SK-N-SH treated with all-trans-retinoic acid at 6 μM for 48 hours (cell line): ENCODE data around the gene RBP5.

ENCODE experiments used
- ATAC-seq: fragments of 200-7000 bp; cut with Tn5 transposase; 3 replicates; pipeline ENCODE4 v1.9.1; 2020; ENCODE audit warnings: mild to moderate bottlenecking, moderate library complexity
- ARNTL ChIP-seq: fragments of 450-650 bp; formaldehyde crosslinking; IDR thresholded peaks from 2 replicates; pipeline ENCODE4 v1.5.0; 2020; ENCODE audit warnings: low read depth, mild to moderate bottlenecking, moderate library complexity, borderline replicate concordance
- CSDC2 ChIP-seq: fragments of 250-450 bp; sonication (Bioruptor Pico); IDR thresholded peaks from 2 replicates; pipeline ENCODE4 v1.5.0; 2020; ENCODE audit warnings: mild to moderate bottlenecking, moderate library complexity
- CSRNP3 ChIP-seq: fragments of 250-450 bp; sonication (Bioruptor Pico); IDR thresholded peaks from 2 replicates; pipeline ENCODE4 v1.5.1; 2021; ENCODE audit warnings: mild to moderate bottlenecking, moderate library complexity
- ESRRG ChIP-seq: fragments of 250-450 bp; sonication (Bioruptor Pico); IDR thresholded peaks from 2 replicates; pipeline ENCODE4 v1.6.1; 2021; ENCODE audit warnings: mild to moderate bottlenecking
- GLIS3 ChIP-seq: fragments of 250-450 bp; sonication (Bioruptor Pico); IDR thresholded peaks from 2 replicates; pipeline ENCODE4 v1.5.0; 2020; ENCODE audit warnings: mild to moderate bottlenecking, moderate library complexity
- ISL1 ChIP-seq: fragments of 250-450 bp; sonication (Bioruptor Pico); IDR thresholded peaks from 2 replicates; pipeline ENCODE4 v2.1.2; 2022; ENCODE audit warnings: mild to moderate bottlenecking, moderate library complexity
- OSR1 ChIP-seq: fragments of 250-450 bp; sonication (Bioruptor Pico); IDR thresholded peaks from 2 replicates; pipeline ENCODE4 v1.8.0; 2022; ENCODE audit warnings: moderate library complexity, mild to moderate bottlenecking, inconsistent platforms
- PATZ1 ChIP-seq: fragments of 250-450 bp; sonication (Bioruptor Pico); IDR thresholded peaks from 2 replicates; pipeline ENCODE4 v1.8.0; 2020; ENCODE audit warnings: mild to moderate bottlenecking, moderate library complexity, borderline replicate concordance
- PPARA ChIP-seq: fragments of 250-450 bp; sonication (Bioruptor Pico); IDR thresholded peaks from 2 replicates; pipeline ENCODE4 v1.5.0; 2020; ENCODE audit warnings: mild to moderate bottlenecking, borderline replicate concordance
- RARB ChIP-seq: fragments of 250-450 bp; sonication (Bioruptor Pico); IDR thresholded peaks from 2 replicates; pipeline ENCODE4 v1.8.0; 2021; ENCODE audit warnings: mild to moderate bottlenecking, moderate library complexity
- SNAI2 ChIP-seq: fragments of 250-450 bp; sonication (Bioruptor Pico); IDR thresholded peaks from 2 replicates; pipeline ENCODE4 v1.5.0; 2020; ENCODE audit warnings: mild to moderate bottlenecking, moderate library complexity
- TCF4 ChIP-seq: fragments of 250-450 bp; sonication (Bioruptor Pico); IDR thresholded peaks from 2 replicates; pipeline ENCODE4 v1.8.0; 2021; ENCODE audit warnings: mild to moderate bottlenecking, moderate library complexity, borderline replicate concordance
- TOX ChIP-seq: fragments of 250-450 bp; sonication (Bioruptor Pico); IDR thresholded peaks from 2 replicates; pipeline ENCODE4 v1.8.0; 2021; ENCODE audit warnings: mild to moderate bottlenecking, moderate library complexity, borderline replicate concordance
- ZC3H10 ChIP-seq: fragments of 250-450 bp; sonication (Bioruptor Pico); IDR thresholded peaks from 2 replicates; pipeline ENCODE4 v1.5.1; 2021; ENCODE audit warnings: mild to moderate bottlenecking, moderate library complexity
- ZFP3 ChIP-seq: fragments of 250-450 bp; sonication (Bioruptor Pico); IDR thresholded peaks from 2 replicates; pipeline ENCODE4 v1.5.0; 2020; ENCODE audit warnings: mild to moderate bottlenecking, moderate library complexity
- ZFP30 ChIP-seq: fragments of 450-650 bp; formaldehyde crosslinking; IDR thresholded peaks from 2 replicates; pipeline ENCODE4 v1.5.0; 2022; ENCODE audit warnings: mild to moderate bottlenecking, moderate library complexity
- ZNF565 ChIP-seq: fragments of 450-650 bp; formaldehyde crosslinking; conservative IDR thresholded peaks from 2 replicates; pipeline ENCODE4 v1.5.0; 2020; ENCODE audit warnings: low read depth, mild to moderate bottlenecking, moderate library complexity
- ZNF70 ChIP-seq: fragments of 450-650 bp; formaldehyde crosslinking; IDR thresholded peaks from 2 replicates; pipeline ENCODE4 v1.5.0; 2020; ENCODE audit warnings: mild to moderate bottlenecking, moderate library complexity
- ZNF8 ChIP-seq: fragments of 450-650 bp; formaldehyde crosslinking; IDR thresholded peaks from 2 replicates; pipeline ENCODE4 v1.5.0; 2020; ENCODE audit warnings: mild to moderate bottlenecking, moderate library complexity
- TF ChIP-seq, protein P1 (sequence below): fragments of 250-450 bp; sonication (Bioruptor Pico); IDR thresholded peaks from 2 replicates; pipeline ENCODE4 v1.5.0; 2020; ENCODE audit warnings: mild to moderate bottlenecking, moderate library complexity
- TF ChIP-seq, protein P2 (sequence below): fragments of 250-450 bp; sonication (Bioruptor Pico); IDR thresholded peaks from 2 replicates; pipeline ENCODE4 v1.8.0; 2021; ENCODE audit warnings: low read depth, mild to moderate bottlenecking, moderate library complexity, borderline replicate concordance

RBP5 gene

DNA sequence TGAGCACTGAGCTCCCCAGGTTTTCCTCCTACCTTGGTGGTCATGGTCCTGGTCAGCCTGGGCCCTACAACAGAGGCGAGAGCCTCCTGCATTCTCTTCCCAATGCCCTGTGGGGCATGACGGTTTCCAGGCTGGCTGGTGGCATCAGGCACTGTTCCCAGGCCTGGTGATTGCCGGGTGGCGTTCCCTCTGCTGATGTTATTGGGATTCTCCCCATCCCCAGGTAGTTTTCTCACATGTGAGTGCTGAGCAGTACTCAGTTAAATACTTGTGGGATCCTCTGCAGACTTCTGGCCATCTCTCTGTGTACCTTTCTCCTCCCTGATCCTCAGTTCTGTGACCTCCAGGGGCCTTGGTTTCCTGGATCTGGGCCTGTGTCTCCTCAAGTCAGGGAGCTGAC, 52.2 kb downstream of the RBP5 start:
- no peak for ATAC-seq
- TF ChIP-seq ZNF565 (no peak), PATZ1 (no peak), ZNF70 (CRISPR knock-in tag) (no peak), CSRNP3 (no peak), ISL1 (CRISPR knock-in tag) (no peak), ZC3H10 (CRISPR knock-in tag) (no peak)
- TF ChIP-seq, protein P1, sequence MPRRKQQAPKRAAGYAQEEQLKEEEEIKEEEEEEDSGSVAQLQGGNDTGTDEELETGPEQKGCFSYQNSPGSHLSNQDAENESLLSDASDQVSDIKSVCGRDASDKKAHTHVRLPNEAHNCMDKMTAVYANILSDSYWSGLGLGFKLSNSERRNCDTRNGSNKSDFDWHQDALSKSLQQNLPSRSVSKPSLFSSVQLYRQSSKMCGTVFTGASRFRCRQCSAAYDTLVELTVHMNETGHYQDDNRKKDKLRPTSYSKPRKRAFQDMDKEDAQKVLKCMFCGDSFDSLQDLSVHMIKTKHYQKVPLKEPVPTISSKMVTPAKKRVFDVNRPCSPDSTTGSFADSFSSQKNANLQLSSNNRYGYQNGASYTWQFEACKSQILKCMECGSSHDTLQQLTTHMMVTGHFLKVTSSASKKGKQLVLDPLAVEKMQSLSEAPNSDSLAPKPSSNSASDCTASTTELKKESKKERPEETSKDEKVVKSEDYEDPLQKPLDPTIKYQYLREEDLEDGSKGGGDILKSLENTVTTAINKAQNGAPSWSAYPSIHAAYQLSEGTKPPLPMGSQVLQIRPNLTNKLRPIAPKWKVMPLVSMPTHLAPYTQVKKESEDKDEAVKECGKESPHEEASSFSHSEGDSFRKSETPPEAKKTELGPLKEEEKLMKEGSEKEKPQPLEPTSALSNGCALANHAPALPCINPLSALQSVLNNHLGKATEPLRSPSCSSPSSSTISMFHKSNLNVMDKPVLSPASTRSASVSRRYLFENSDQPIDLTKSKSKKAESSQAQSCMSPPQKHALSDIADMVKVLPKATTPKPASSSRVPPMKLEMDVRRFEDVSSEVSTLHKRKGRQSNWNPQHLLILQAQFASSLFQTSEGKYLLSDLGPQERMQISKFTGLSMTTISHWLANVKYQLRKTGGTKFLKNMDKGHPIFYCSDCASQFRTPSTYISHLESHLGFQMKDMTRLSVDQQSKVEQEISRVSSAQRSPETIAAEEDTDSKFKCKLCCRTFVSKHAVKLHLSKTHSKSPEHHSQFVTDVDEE, result no peak
- TF ChIP-seq, protein P2, sequence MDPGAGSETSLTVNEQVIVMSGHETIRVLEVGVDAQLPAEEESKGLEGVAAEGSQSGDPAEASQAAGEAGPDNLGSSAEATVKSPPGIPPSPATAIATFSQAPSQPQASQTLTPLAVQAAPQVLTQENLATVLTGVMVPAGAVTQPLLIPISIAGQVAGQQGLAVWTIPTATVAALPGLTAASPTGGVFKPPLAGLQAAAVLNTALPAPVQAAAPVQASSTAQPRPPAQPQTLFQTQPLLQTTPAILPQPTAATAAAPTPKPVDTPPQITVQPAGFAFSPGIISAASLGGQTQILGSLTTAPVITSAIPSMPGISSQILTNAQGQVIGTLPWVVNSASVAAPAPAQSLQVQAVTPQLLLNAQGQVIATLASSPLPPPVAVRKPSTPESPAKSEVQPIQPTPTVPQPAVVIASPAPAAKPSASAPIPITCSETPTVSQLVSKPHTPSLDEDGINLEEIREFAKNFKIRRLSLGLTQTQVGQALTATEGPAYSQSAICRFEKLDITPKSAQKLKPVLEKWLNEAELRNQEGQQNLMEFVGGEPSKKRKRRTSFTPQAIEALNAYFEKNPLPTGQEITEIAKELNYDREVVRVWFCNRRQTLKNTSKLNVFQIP (CRISPR knock-in tag), result no peak

GRCh38 chr12:7075939-7076338, 52.8 kb downstream of the RBP5 start:
- ATAC-seq, result no peak
- no peak for TF ChIP-seq ZFP30 (CRISPR knock-in tag)
- TF ChIP-seq ESRRG (CRISPR knock-in tag), result no peak
- TF ChIP-seq GLIS3 (CRISPR knock-in tag), result no peak
- TF ChIP-seq ZC3H10 (CRISPR knock-in tag), result no peak
- TF ChIP-seq ISL1 (CRISPR knock-in tag), result no peak
- no peak for TF ChIP-seq CSDC2 (CRISPR knock-in tag)
- TF ChIP-seq, all 23 proteins: peak for 0

- TF ChIP-seq SNAI2, result no peak
- TF ChIP-seq ISL1 (CRISPR knock-in tag), result no peak
- TF ChIP-seq, protein P1, result no peak
- TF ChIP-seq ZFP30 (CRISPR knock-in tag), result no peak
- no peak for TF ChIP-seq ZNF8 (CRISPR knock-in tag)
- TF ChIP-seq PPARA (CRISPR knock-in tag), result no peak
- TF ChIP-seq ZNF70 (CRISPR knock-in tag), result no peak
- no peak for TF ChIP-seq ARNTL (CRISPR knock-in tag)
- TF ChIP-seq TOX, result no peak
- TF ChIP-seq ZFP3 (CRISPR knock-in tag), result no peak
- no peak for TF ChIP-seq ZC3H10 (CRISPR knock-in tag)
- no peak for TF ChIP-seq RARB (CRISPR knock-in tag)
- TF ChIP-seq PATZ1, result no peak
- no peak for TF ChIP-seq ESRRG (CRISPR knock-in tag)
- TF ChIP-seq TCF4, result no peak
- TF ChIP-seq OSR1 (CRISPR knock-in tag), result no peak
- TF ChIP-seq, protein P2 (CRISPR knock-in tag), result no peak
- TF ChIP-seq CSRNP3, result no peak
- no peak for TF ChIP-seq CSDC2 (CRISPR knock-in tag)
- TF ChIP-seq, all 23 proteins: peak for 0
- ATAC-seq, result no peak
These were observed 53.2 kb downstream of the RBP5 start for GRCh38 chr12:7075518-7075917.
